GM12875 (cell line): ENCODE data around the gene CAMK1G.

Source experiments
- H3K4me3 ChIP-seq: one replicate; pipeline ENCODE4 v1.5.1; 2011; ENCODE audit warnings: low read depth, low read length, control low read depth
- CTCF ChIP-seq: IDR thresholded peaks from 2 replicates; pipeline ENCODE4 v1.5.1; 2011; ENCODE audit warnings: low read depth, mild to moderate bottlenecking, control low read depth, inconsistent platforms, low read length, moderate library complexity, borderline replicate concordance; ENCODE audit not compliant: insufficient read depth

CAMK1G gene

GRCh38 chr1:209624558-209625549, 41.3 kb downstream of the CAMK1G start:
- no peak for TF ChIP-seq CTCF
- no peak overlapping the region for H3K4me3 ChIP-seq

- TF ChIP-seq CTCF: no peak
- no peak overlapping the region for H3K4me3 ChIP-seq
Observed at GRCh38 chr1:209625791-209626285, 42.3 kb downstream of the CAMK1G start.

- H3K4me3 ChIP-seq: no peak overlapping the region
- no peak for TF ChIP-seq CTCF
Observed at GRCh38 chr1:209626346-209627026, 43.0 kb downstream of the CAMK1G start.

- no peak overlapping the region for H3K4me3 ChIP-seq
- TF ChIP-seq CTCF: no peak
Observed at GRCh38 chr1:209627027-209627731, 43.7 kb downstream of the CAMK1G start.

- TF ChIP-seq CTCF: peak; percentile 98
- no peak overlapping the region for H3K4me3 ChIP-seq
Observed at GRCh38 chr1:209627732-209628196, 44.2 kb downstream of the CAMK1G start.

- TF ChIP-seq CTCF: no peak
- no peak overlapping the region for H3K4me3 ChIP-seq
Observed at GRCh38 chr1:209628618-209629299, 45.2 kb downstream of the CAMK1G start.
